Left cardiac atrium (tissue), 4 donors: ENCODE measurements around the gene FAM187B. TPM values are rescaled to one million over a fixed set of nuclear protein-coding genes. Genes with fewer than 3 reads are reported as not detected.
A peak's percentile ranks its signal among the peaks of the same experiment; 100 is the strongest.

Experiments used
- ATAC-seq, 2 donors: fragments of 200-7000 bp; cut with Tn5 transposase; one replicate each; pipeline ENCODE4 v1.9.1; 2020; ENCODE audit warnings: mild to moderate bottlenecking in 2 of 2, moderate library complexity in 2 of 2
- DNase-seq: peaks from one replicate; pipeline ENCODE4 v3.0.0-alpha.2; 2020
- intact Hi-C, 2 donors: fragments of 100-400 bp; cut with DNase I; formaldehyde crosslinking; loops; one replicate each; pipeline versions ENCODE4 v1.14.1 to v1.15.1; 2022 to 2023
- total RNA-seq, 2 donors: library from RNA; stranded (reverse); fragmentation: NEBNext Ultra II Directional; extraction: Animal tissue kit (Norgen Biotek cat#: 25700); gene quantifications; one replicate each; pipeline ENCODE4 v1.2.1, GENCODE V29; 2021
- donor health status: DM: no; HTN: yes; CAD: no.
- donor health status: DM: no; HTN: yes; CAD: no; lungs with severe emphysema.
- donor health status: DM: yes; HTN: yes; CAD: no.
- donor health status: Dilated cardiomyopathy.

Gene FAM187B
- total RNA-seq, 2 donors from 2014 or later = not detected

DNA sequence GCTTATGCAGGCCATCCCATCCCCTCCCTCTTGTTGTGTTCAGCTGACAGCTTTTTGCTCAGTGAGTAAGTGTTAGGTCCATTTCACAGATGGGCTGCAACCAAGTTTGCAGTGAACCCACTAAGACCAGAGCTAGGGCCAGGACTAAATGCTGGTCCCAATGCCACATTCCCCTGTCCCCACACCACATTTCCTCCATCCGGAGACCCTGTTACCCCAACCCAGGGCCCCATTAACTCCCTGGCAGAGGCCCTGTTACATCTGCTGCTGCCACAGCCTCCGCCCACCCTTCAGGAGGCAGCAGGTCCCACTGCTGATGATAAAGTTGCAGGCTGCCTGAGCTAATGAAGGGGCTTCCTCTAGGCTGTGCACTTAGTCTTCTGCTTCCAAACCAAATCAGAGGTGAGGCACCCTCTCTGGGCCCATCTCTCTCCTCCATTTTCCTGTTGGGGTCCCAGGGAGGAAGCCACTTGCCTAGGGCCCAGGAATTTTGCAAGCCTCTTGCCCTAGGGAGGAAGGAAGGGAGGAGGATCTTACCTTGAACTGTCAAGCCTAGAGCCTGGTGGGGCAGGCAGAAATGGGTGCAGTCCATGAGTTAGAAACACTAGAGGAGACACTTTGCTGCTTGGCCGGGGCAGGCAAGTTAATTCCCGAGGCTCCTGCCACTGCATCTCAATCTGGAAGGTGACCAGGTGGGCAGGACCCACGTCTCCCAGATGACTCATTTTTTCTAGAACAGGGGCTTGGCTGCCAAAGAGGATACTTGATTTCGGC is 36.8 kb upstream of the FAM187B start:
- ATAC-seq (no peak), DNase-seq (peak; percentile 26)
- intact Hi-C loops = loop anchor here in 1 of 2 donors (5.0 kb wide), 1 partner anchor 123 kb away; the partner anchor contains the start of gene FXYD7

DNA sequence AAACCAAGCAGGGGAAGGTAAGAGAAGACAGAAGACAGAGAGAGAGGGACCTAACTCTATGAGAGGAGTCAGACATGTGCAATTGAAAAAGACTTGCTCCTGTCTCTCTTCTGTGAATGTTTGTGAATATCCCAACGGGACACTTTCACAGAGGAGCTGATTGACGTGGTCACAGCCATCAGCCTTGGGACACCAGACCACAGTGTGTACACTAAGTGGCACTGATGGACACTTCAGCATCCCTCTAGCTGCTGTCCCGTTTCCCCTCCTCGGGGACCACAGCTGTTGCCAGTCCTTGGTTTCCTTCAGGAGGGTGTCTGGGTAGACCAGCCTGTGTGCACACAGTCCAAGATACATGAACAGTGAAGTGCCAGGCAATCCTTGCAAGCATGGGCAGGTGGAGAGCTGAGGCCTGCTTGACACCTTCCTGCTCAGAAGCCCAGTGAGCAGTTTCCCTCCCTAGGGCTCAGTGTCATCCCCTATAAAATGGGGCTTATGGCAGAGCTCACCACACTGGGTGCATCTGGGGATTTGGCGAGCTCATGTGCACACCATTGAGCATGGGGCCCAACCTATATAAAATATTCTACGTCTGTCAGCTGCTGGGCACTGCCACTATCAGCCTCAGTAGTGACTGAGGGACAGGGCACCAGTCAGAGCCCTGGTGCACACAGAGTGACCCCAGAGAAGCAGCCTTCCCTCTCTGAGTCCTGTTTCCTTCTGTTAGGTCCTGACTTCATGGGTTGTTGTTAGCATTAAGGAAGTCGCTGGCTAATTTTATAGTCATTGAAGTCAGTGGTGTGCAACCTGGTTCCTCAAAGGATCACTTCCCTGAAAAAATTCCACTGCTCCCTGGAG is 36.0 kb upstream of the FAM187B start:
- peak; percentile 15 for DNase-seq
- ATAC-seq = no peak
- intact Hi-C loops = loop anchor here in 1 of 2 donors (5.0 kb wide), 1 partner anchor 122 kb away; the partner anchor contains the start of gene FXYD7

DNA sequence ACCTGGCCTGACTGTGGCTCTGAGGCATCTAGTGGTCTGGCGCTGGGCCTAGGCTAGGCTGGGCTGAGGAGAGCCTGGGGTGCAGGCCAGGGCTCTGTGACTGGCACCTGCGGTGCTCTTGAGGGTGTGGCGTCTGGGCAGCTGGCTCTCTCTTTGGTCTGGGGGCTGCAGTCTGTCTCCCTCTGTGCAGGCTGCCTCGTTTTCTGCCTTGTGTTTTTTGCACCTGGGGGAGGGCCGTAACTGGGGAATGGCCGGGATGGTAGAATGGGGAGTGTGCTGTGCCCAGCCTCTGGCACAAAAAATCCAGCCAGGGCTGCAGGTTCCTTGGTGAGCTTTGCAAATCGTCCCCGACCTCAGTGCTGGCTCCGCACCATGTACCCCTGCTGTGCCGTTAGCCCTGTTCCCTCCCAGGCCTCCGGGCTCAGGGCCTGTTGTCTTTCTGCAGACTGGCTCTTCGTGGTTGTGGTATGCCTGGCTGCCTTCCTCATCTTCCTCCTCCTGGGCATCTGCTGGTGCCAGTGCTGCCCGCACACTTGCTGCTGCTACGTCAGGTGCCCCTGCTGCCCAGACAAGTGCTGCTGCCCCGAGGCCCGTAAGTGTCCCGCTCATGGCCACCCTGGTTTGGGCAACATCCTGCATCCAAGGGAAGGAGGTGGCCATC is 33.7 kb upstream of the FAM187B start:
- peak in 1 of 2 donors; percentile 3 for ATAC-seq
- intact Hi-C loops = no loop called here
- no peak for DNase-seq

DNA sequence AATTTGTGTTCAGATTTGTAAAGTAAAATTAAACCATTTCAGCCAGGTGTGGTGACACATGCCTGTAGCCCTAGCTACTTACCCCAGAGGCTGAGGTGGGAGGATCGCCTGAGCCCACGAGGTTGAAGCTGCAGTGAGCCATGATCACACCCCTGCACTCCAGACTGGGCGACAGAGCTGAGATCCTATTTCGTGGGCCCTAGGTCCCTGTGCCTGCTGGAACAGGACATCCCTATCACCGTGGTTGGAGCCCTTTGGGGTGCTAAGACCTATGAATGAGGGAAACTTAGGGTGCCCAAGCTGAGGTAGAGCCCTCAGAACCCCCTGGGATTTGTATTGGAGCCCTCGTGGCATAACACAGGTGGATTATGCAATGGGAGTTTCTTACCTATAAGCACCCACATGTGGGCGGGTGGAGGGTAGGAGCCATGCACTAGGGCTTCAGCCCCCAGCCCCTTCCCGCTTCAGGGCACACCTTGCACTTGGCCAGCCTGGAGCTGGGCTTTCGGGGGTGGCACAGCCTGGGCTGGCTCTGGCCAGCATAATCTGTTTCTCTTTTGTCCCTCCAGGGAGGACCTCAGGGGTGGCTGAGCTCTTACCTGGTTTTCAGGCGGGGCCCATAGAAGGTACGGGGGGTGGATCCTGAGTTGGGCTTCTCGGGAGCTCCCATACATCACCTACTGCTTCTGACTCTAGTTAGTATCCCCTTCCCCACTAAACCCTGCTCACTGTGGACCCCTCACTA is 33.0 kb upstream of the FAM187B start:
- ATAC-seq = no peak
- DNase-seq = no peak
- intact Hi-C loops = no loop called here

DNA sequence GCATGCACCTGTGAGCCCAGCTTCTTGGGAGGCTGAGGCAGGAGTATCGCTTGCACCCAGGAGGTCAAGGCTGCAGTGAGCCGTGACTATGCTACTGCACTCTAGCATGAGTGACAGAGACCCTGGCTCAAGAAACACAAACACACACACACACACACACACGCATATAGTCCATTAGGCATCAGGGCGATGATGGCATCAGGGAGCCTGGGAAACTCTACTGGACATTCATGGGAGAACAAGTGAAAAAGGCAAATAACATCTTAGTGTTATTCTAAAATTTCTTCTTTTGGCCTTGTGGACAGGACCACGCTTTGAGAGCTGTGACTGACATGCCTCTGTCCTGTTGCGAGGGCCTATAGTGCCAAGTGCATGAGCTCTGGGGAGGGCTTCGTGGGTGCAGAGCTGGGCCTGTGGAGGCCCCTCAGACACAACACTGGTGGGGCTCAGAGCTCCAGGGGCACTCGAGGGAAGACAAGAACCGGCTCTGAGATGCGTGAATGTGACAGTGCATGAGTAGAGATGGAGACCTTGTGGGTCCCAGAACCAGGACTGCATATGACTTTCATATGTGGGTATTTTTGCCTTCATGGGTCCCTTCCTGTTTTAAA is 32.3 kb upstream of the FAM187B start:
- intact Hi-C loops = no loop called here
- no peak for DNase-seq
- no peak for ATAC-seq

DNA sequence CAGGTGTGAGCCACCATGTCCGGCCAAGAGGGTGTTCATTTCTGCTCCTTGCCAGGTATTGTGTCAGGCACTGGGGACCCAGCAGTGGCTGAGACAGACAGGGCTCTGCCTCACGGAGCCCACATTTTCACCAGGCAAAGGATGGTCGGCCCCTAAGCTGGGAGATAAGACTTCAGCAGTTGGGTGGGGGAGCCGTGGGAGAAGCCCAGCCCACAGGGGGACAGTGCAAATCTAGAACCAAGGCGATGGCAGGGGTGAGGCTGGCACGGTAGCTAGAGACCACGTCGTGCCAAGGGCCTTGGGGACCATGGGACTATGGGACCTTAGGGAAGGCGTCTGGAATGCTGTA is 28.5 kb upstream of the FAM187B start:
- DNase-seq = no peak
- ATAC-seq = no peak
- intact Hi-C loops = no loop called here

DNA sequence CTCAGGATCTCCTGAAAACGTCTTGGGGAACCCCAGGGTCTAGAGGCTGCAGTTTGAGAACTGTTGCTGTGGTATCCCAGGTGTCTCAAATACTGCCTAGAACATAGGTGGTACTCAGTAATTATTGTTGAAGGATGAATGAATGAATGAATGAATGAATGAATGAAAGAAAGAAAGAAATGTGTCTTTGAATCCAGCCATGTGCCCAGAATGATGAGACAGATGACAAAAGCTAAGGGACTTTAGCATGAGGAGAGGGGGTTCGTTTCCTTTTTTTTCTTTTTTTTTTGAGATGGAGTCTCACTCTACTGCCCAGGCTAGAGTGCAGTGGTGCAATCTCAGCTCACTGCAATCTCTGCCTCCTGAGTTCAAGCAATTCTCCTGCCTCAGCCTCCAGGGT is 28.0 kb upstream of the FAM187B start:
- intact Hi-C loops = no loop called here
- DNase-seq (no peak), ATAC-seq (no peak)

DNA sequence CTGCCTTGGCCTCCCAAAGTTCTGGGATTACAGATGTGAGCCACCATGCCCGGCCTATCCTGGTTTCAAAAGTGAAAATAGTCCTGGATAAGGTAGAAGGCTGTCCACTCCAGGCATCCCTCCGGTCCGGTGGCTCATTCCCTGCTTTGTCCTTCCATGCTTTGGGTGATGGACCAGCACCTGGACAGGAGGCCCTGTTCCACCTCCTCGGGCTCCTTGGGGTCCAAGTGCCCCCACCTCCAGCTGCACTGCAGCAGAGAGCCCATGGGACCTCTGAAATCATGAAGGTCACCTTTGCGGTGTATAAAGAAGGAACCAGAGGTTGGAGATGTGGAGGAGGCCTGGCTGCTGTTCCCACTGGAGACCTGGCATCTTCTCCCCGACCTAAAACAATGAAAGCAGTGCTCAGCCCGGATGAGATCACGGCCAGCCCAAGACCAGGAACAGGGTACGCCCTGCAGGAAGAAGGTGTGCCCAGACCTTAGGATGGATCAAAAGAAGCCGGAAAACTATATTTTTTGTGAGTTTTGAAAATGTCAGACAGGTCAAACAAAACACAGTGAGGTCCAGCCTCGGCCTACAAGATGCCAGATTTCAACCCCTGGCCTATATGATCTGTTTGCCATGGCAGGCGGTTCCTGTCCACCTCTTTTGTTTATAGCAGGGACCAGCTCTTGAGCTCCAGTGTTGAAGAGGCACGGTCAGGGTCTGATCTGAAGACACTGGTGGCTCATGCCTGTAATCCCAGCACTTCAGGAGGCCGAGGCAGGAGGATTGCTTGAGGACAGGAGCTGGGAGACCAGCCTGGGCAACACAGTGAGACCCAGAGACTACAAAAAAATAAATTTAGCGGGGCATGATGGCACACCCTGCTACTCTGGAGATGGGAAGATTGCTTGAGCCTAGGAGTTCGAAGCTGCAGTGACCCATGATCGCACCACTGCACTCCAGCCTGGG is 26.1 kb upstream of the FAM187B start:
- peak; percentile 55 for DNase-seq
- intact Hi-C loops = no loop called here
- ATAC-seq = peak in 1 of 2 donors; percentile 62

DNA sequence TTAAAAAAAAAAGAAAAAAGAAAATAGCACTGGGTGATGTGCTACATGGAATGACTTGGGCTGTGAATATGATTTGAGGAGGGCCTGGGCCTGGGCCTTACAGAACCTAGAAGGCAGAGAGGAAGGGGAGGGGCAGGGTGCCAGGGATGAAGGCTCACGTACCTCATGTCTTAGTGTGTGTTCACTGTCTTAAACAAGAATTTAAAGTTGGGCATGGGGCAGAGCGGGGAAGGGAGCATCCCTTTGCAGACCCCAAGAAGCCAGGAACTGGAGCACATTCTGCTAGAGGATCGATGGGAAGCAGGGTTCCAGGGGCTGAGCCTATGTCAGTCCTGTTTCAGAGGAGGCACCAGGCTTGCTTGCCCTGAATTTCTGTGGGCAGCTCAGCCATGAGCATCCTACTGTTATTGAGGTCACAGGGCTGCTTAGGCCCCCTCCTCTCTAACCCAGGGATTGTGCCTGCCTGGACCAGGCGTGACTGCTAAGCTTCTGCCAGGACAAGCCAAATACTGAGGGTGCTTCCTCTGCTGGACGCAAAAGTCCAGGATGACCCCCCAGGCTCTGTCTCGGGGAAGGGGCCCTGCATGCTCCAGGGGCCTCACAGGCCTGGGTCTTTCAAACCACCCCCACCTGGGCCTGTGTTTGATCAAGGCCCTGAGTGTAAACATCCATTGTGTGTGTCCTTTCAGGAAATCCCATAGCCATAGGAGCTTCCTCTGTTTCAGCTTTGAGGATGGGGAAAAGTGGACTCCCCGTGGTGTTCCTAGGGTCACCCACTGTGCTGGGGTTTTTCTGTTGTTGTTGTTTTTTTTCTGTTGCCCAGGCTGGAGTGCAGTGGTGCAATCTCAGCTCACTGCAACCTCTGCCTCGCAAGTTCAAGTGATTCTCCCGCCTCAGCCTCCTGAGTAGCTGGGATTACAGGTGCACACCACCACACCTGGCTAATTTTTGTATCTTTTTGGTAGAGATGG is 25.1 kb upstream of the FAM187B start:
- ATAC-seq (no peak), DNase-seq (no peak)

DNA sequence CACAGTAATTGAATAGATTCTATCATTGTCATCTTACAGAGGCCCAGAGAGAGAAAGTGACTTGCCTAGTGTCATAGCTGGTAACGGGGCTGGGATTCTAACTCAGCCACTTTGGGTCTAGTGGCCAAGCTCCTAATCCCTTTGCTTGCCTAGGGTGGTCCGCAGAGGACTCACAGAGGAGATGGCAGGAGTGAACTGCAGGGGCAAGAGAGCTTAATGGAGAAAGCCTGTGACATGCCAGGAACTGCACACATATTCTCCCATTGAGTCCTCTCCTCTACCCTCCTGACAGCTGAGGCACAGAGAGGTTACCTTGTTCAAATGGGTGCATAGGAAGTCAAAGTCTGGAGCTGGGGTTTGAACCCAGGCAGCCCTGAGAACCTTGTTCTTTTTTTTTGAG is 22.9 kb upstream of the FAM187B start:
- ATAC-seq = no peak

More for the DNA sequence above, 25.1 kb upstream of the FAM187B start:
- intact Hi-C loops = no loop called here

DNA sequence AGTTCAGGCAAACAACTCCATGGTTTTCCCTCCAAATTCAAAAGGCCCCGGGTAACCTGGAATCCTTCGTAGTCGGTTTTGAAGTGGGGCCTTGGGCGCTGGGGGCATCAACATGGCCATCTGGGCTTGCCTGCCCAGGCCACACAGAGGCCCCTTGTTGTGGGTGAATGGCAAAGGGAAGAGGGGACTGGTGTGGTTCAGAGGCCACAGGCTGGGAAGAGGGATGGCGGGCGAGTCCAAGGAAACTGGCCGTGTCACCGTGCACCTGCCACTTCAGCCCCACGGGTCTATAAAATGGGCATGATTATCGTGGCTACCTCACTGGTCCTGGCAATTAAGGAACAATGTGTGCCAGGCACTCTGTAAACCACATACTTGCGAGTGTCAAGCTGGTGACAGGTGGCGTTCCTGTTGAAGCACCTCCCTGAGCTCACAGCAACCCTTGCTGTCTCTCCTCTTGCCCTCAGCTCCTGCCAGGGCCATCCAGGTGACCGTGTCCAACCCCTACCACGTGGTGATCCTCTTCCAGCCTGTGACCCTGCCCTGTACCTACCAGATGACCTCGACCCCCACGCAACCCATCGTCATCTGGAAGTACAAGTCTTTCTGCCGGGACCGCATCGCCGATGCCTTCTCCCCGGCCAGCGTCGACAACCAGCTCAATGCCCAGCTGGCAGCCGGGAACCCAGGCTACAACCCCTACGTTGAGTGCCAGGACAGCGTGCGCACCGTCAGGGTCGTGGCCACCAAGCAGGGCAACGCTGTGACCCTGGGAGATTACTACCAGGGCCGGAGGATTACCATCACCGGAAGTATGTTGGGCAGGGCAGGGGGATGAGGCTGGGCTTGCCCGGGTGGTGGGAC is 21.5 kb upstream of the FAM187B start:
- ATAC-seq = no peak
- no peak for DNase-seq
- intact Hi-C loops = no loop called here

More for the DNA sequence above, 22.9 kb upstream of the FAM187B start:
- intact Hi-C loops = no loop called here
- no peak for DNase-seq

DNA sequence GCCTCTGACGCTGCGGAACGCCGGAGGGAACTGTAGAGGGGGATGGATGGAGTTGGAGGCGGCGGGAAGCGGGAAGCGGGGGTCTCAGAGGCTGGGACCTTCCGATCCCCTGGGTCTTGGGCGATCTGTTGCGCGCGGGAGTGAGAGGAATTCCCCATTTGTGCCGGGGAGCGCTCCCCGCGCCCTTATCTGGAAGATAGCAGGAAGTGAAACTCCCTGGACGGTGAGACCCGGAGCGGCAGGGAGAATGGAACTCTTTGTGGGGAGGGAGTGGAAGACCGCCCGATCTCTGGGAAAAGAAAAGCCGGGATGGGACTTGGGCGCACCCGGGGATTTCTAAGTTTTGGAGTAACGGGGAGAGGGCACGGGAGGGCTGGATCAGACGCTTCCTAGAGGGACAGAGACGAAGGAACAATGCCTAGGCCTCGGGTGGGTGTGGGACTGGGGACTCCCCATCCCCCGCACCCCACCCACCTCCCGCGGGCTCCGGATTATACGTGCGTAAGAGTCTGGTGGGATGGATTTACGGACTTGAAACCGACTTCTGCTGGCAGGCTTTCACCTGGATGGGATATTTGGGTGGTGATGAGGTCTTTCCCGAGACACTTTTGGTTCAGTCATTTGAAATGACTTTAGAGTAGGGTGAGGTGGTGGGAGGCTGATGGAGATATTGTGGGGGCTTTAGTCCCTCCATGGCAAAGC is 20.8 kb upstream of the FAM187B start:
- ATAC-seq (peak in 1 of 2 donors; percentile 1), DNase-seq (no peak)
- intact Hi-C loops = no loop called here

DNA sequence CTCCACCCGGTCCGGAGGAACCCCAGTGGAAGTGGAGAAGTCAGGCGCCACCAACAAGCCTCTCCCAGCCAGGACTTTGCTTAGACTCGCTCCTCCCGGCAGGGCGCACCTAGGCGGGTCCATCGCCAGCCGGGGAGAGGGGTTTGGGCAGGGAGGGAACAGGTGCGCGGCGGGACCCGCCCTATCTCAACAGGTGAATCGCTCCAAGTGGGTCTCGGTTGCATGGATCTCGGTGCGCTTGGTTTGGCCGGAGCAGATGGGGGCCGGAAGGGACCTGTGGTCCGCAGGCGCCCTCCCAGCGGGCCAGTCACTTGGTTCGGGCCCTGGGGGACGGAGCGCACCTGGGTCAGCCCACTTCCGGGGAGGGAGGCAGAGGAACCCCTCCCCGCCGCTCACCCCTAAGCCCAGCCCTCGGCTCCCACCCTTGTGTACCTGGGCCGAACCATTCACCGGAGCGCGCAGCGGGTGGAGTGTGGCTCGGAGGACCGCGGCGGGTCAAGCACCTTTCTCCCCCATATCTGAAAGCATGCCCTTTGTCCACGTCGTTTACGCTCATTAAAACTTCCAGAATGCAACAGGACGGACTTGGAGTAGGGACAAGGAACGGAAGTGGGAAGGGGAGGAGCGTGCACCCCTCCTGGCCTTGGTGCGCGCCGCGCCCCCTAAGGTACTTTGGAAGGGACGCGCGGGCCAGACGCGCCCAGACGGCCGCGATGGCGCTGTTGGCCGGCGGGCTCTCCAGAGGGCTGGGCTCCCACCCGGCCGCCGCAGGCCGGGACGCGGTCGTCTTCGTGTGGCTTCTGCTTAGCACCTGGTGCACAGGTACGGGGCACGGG is 20.0 kb upstream of the FAM187B start, which contains the start of gene LSR:
Gene LSR (plus strand): TSS at position 693 of the 836 bp plus-strand sequence. CDS start 21 bp downstream, at position 714.
- ATAC-seq = peak; percentile 83 to 94
- intact Hi-C loops = no loop called here
- peak; percentile 70 for DNase-seq
